SK-N-SH treated with all-trans-retinoic acid at 6 μM for 48 hours (cell line): ENCODE data around the gene PLPP7.

Source experiments
- BACH2 ChIP-seq: fragments of 250-450 bp; sonication (Bioruptor Pico); IDR thresholded peaks from 2 replicates; pipeline ENCODE4 v1.9.0; 2021; ENCODE audit warnings: mild to moderate bottlenecking, borderline replicate concordance
- ESRRG ChIP-seq: fragments of 250-450 bp; sonication (Bioruptor Pico); IDR thresholded peaks from 2 replicates; pipeline ENCODE4 v1.6.1; 2021; ENCODE audit warnings: mild to moderate bottlenecking
- GLIS3 ChIP-seq: fragments of 250-450 bp; sonication (Bioruptor Pico); IDR thresholded peaks from 2 replicates; pipeline ENCODE4 v1.5.0; 2020; ENCODE audit warnings: mild to moderate bottlenecking, moderate library complexity
- PATZ1 ChIP-seq: fragments of 250-450 bp; sonication (Bioruptor Pico); IDR thresholded peaks from 2 replicates; pipeline ENCODE4 v1.8.0; 2020; ENCODE audit warnings: mild to moderate bottlenecking, moderate library complexity, borderline replicate concordance
- POU6F1 ChIP-seq: fragments of 250-450 bp; sonication (Bioruptor Pico); IDR thresholded peaks from 2 replicates; pipeline ENCODE4 v1.8.0; 2021; ENCODE audit warnings: low read depth, mild to moderate bottlenecking, moderate library complexity, borderline replicate concordance
- PPARA ChIP-seq: fragments of 250-450 bp; sonication (Bioruptor Pico); IDR thresholded peaks from 2 replicates; pipeline ENCODE4 v1.5.0; 2020; ENCODE audit warnings: mild to moderate bottlenecking, borderline replicate concordance
- TOX ChIP-seq: fragments of 250-450 bp; sonication (Bioruptor Pico); IDR thresholded peaks from 2 replicates; pipeline ENCODE4 v1.8.0; 2021; ENCODE audit warnings: mild to moderate bottlenecking, moderate library complexity, borderline replicate concordance
- TSHZ2 ChIP-seq: fragments of 250-450 bp; sonication (Bioruptor Pico); IDR thresholded peaks from 2 replicates; pipeline ENCODE4 v1.5.0; 2020; ENCODE audit warnings: mild to moderate bottlenecking, moderate library complexity
- ZC3H10 ChIP-seq: fragments of 250-450 bp; sonication (Bioruptor Pico); IDR thresholded peaks from 2 replicates; pipeline ENCODE4 v1.5.1; 2021; ENCODE audit warnings: mild to moderate bottlenecking, moderate library complexity
- ZFP3 ChIP-seq: fragments of 250-450 bp; sonication (Bioruptor Pico); IDR thresholded peaks from 2 replicates; pipeline ENCODE4 v1.5.0; 2020; ENCODE audit warnings: mild to moderate bottlenecking, moderate library complexity
- ZNF565 ChIP-seq: fragments of 450-650 bp; formaldehyde crosslinking; conservative IDR thresholded peaks from 2 replicates; pipeline ENCODE4 v1.5.0; 2020; ENCODE audit warnings: low read depth, mild to moderate bottlenecking, moderate library complexity
- ZNF8 ChIP-seq: fragments of 450-650 bp; formaldehyde crosslinking; IDR thresholded peaks from 2 replicates; pipeline ENCODE4 v1.5.0; 2020; ENCODE audit warnings: mild to moderate bottlenecking, moderate library complexity
- TF ChIP-seq, protein P1 (sequence below): fragments of 250-450 bp; sonication (Bioruptor Pico); IDR thresholded peaks from 2 replicates; pipeline ENCODE4 v1.5.1; 2021; ENCODE audit warnings: mild to moderate bottlenecking, moderate library complexity

DNA sequence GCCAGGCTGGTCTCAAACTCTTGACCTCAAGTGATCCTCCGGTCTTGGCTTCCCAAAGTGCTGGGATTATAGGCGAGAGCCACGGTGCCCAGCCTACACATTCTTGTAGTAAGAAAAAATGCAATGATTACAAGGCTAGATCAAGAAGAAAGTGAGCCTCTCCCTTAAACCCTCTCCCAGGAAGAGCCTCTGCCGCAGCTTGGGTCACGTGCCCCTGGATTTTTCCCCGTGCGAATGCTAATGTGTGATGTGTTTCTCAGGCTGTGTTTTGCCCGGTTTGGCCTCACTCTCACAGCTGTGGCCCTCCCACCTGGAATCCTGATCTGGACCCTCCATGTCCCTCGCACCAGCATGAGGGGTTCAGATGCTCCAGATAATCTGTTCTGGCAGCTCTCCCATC, 6.9 kb downstream of the PLPP7 start:
- TF ChIP-seq ZC3H10 (CRISPR knock-in tag) (no peak), ZFP3 (CRISPR knock-in tag) (no peak), ZNF8 (CRISPR knock-in tag) (no peak), TSHZ2 (CRISPR knock-in tag) (no peak), PPARA (no peak), ESRRG (CRISPR knock-in tag) (no peak), PATZ1 (no peak), TOX (CRISPR knock-in tag) (no peak), ZNF565 (CRISPR knock-in tag) (no peak), GLIS3 (CRISPR knock-in tag) (no peak), BACH2 (CRISPR knock-in tag) (no peak), POU6F1 (no peak)
- TF ChIP-seq, protein P1, sequence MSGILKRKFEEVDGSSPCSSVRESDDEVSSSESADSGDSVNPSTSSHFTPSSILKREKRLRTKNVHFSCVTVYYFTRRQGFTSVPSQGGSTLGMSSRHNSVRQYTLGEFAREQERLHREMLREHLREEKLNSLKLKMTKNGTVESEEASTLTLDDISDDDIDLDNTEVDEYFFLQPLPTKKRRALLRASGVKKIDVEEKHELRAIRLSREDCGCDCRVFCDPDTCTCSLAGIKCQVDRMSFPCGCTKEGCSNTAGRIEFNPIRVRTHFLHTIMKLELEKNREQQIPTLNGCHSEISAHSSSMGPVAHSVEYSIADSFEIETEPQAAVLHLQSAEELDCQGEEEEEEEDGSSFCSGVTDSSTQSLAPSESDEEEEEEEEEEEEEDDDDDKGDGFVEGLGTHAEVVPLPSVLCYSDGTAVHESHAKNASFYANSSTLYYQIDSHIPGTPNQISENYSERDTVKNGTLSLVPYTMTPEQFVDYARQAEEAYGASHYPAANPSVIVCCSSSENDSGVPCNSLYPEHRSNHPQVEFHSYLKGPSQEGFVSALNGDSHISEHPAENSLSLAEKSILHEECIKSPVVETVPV (CRISPR knock-in tag): no peak
